Neuronal stem cell (in vitro differentiated cells): Measurements from ENCODE around the gene PUM2.

Experiments used
- DNase-seq: peaks from one replicate; pipeline ENCODE4 v3.0.0-alpha.2; 2013; ENCODE audit warnings: low spot score
- H2AFZ ChIP-seq: one replicate; pipeline ENCODE4 v1.6.1; 2013; ENCODE audit warnings: mild to moderate bottlenecking, low read length, inconsistent platforms
- H2AK5ac ChIP-seq: 2 replicates; pipeline ENCODE4 v1.6.1; 2013; ENCODE audit warnings: low read depth, mild to moderate bottlenecking, inconsistent platforms, low read length, moderate library complexity, mixed read lengths
- H2BK120ac ChIP-seq: 2 replicates; pipeline ENCODE4 v1.6.1; 2013; ENCODE audit warnings: low read depth, mild to moderate bottlenecking, inconsistent platforms, low read length, moderate library complexity, mixed read lengths
- H2BK12ac ChIP-seq: one replicate; pipeline ENCODE4 v1.6.1; 2013; ENCODE audit warnings: low read length, inconsistent platforms
- H2BK15ac ChIP-seq: 2 replicates; pipeline ENCODE4 v1.6.1; 2013; ENCODE audit warnings: mild to moderate bottlenecking, low read length, inconsistent platforms, mixed read lengths
- H2BK5ac ChIP-seq: one replicate; pipeline ENCODE4 v1.6.1; 2013; ENCODE audit warnings: inconsistent platforms, mild to moderate bottlenecking, low read length, moderate library complexity
- H3K14ac ChIP-seq: one replicate; pipeline ENCODE4 v1.6.1; 2013; ENCODE audit warnings: low read length, inconsistent platforms
- H3K18ac ChIP-seq: 2 replicates; pipeline ENCODE4 v1.6.1; 2013; ENCODE audit warnings: low read length, inconsistent platforms
- H3K23ac ChIP-seq: 2 replicates; pipeline ENCODE4 v1.6.1; 2013; ENCODE audit warnings: low read depth, mild to moderate bottlenecking, mixed read lengths, low read length, inconsistent platforms; ENCODE audit not compliant: poor library complexity
- H3K27ac ChIP-seq: replicated peaks from 3 replicates; pipeline ENCODE4 v1.5.1; 2013; ENCODE audit warnings: low read length, inconsistent platforms
- H3K27me3 ChIP-seq, 3 experiments: 2 replicates each; pipeline ENCODE4 v1.6.1; 2013; ENCODE audit warnings: low read length in 3 of 3, mild to moderate bottlenecking in 2 of 3, inconsistent platforms in 1 of 3, low read depth in 1 of 3, mixed read lengths in 1 of 3, moderate library complexity in 1 of 3; ENCODE audit not compliant: control insufficient read depth in 3 of 3, insufficient read depth in 3 of 3
- H3K36me3 ChIP-seq, 2 donors: replicated peaks in 1 of 2; 2 replicates each; pipeline ENCODE4 v1.6.1; 2013; ENCODE audit warnings: low read length in 2 of 2; ENCODE audit not compliant: control insufficient read depth in 2 of 2, insufficient read depth in 2 of 2
- H3K4ac ChIP-seq: 2 replicates; pipeline ENCODE4 v1.6.1; 2013; ENCODE audit warnings: inconsistent platforms, mild to moderate bottlenecking, low read length, moderate library complexity
- H3K4me1 ChIP-seq, 2 donors: 1 replicate in 1 of 2; 2 replicates in 1 of 2; pipeline ENCODE4 v1.6.1; 2013; ENCODE audit warnings: low read length in 2 of 2, low read depth in 1 of 2; ENCODE audit not compliant: control insufficient read depth in 2 of 2, insufficient read depth in 1 of 2
- H3K4me2 ChIP-seq: one replicate; pipeline ENCODE4 v1.6.1; 2013; ENCODE audit warnings: mild to moderate bottlenecking, low read length, inconsistent platforms; ENCODE audit not compliant: insufficient read depth, poor library complexity, severe bottlenecking
- H3K4me3 ChIP-seq, 2 donors: 2 replicates each; pipeline ENCODE4 v1.5.1; 2013; ENCODE audit warnings: low read length in 2 of 2, mild to moderate bottlenecking in 2 of 2, inconsistent platforms in 1 of 2, moderate library complexity in 1 of 2
- H3K79me1 ChIP-seq: one replicate; pipeline ENCODE4 v1.6.1; 2013; ENCODE audit warnings: low read depth, mild to moderate bottlenecking, inconsistent platforms, low read length, moderate library complexity
- H3K9ac ChIP-seq: one replicate; pipeline ENCODE4 v1.6.1; 2013; ENCODE audit warnings: mild to moderate bottlenecking, low read depth, low read length, inconsistent platforms; ENCODE audit not compliant: poor library complexity
- H3K9me3 ChIP-seq, 2 donors: replicated peaks in 1 of 2; 2 replicates each; pipeline versions ENCODE3 to v1.6.1; 2013; ENCODE audit warnings: low read length in 2 of 2, mild to moderate bottlenecking in 2 of 2, inconsistent platforms in 1 of 2, low read depth in 1 of 2, mixed read lengths in 1 of 2, moderate library complexity in 1 of 2; ENCODE audit not compliant: control insufficient read depth in 2 of 2, insufficient read depth in 1 of 2
- H4K8ac ChIP-seq: one replicate; pipeline ENCODE4 v1.6.1; 2013; ENCODE audit warnings: low read depth, mild to moderate bottlenecking, inconsistent platforms, low read length, moderate library complexity
- H4K91ac ChIP-seq: one replicate; pipeline ENCODE4 v1.6.1; 2013; ENCODE audit warnings: low read length, low read depth, mild to moderate bottlenecking, inconsistent platforms; ENCODE audit not compliant: poor library complexity
- WGBS, 2 donors: extraction: QIAGEN DNeasy Blood & Tissue Kit; methylation state at CpG; one replicate each; pipeline ENCODE4 v1.1.7; 2013; ENCODE audit warnings: missing lambda C conversion rate in 2 of 2, mixed read lengths in 1 of 2; ENCODE audit not compliant: insufficient read length in 2 of 2, insufficient replicate concordance in 1 of 2; ENCODE audit errors: extremely low coverage in 2 of 2; 5-methylcytosine and 5-hydroxymethylcytosine counted together

The PUM2 gene

GRCh38 chr2:20362701-20363435 lies 12.2 kb upstream of the PUM2 start:
- no peak overlapping the region for H2BK15ac ChIP-seq
- H2AFZ ChIP-seq = no peak overlapping the region
- H3K23ac ChIP-seq = no peak overlapping the region
- no peak overlapping the region for H4K8ac ChIP-seq
- peaks cover 0 to 2% (median 0%) of the 10 kb centered on the region in 3 experiments for H3K27me3 ChIP-seq
- no peak overlapping the region for H3K18ac ChIP-seq
- no peak overlapping the region for H4K91ac ChIP-seq
- no peak overlapping the region for H3K4ac ChIP-seq
- no peak overlapping the region for H3K4me2 ChIP-seq
- DNase-seq = no peak
- H3K79me1 ChIP-seq = no peaks in the 10 kb centered on the region
- no peak overlapping the region for H2BK120ac ChIP-seq
- peaks cover 0 to 2% of the 10 kb centered on the region in 2 donors for H3K4me1 ChIP-seq
- H3K9me3 ChIP-seq = peaks cover 0 to 3% of the 10 kb centered on the region in 2 donors
- WGBS, 2 donors = no CpG with 5 or more reads among the region's 5 CpGs
- H3K9ac ChIP-seq = no peak overlapping the region
- no peak overlapping the region for H3K4me3 ChIP-seq
- H3K27ac ChIP-seq = no peak overlapping the region
- no peak overlapping the region for H2AK5ac ChIP-seq
- no peak overlapping the region for H2BK5ac ChIP-seq
- no peak overlapping the region for H2BK12ac ChIP-seq
- no peaks in the 10 kb centered on the region for H3K36me3 ChIP-seq
- H3K14ac ChIP-seq = no peak overlapping the region

GRCh38 chr2:20361893-20362292 lies 11.2 kb upstream of the PUM2 start:
- Histone ChIP-seq H3K23ac (no peak overlapping the region), H2BK5ac (no peak overlapping the region), H2AK5ac (no peak overlapping the region), H3K27me3 (peaks cover 0 to 2% (median 0%) of the 10 kb centered on the region in 3 experiments), H4K91ac (no peak overlapping the region), H3K4me2 (no peak overlapping the region), H3K79me1 (no peaks in the 10 kb centered on the region), H3K27ac (no peak overlapping the region), H3K36me3 (no peaks in the 10 kb centered on the region), H3K9ac (no peak overlapping the region), H3K4me3 (no peak overlapping the region), H4K8ac (no peak overlapping the region), H3K4me1 (peaks cover 0 to 2% of the 10 kb centered on the region in 2 donors), H2AFZ (no peak overlapping the region), H3K9me3 (no peaks in the 10 kb centered on the region), H2BK12ac (no peak overlapping the region), H3K4ac (no peak overlapping the region), H2BK15ac (no peak overlapping the region), H3K14ac (no peak overlapping the region), H3K18ac (no peak overlapping the region), H2BK120ac (no peak overlapping the region)
- no peak for DNase-seq
- no CpG with 5 or more reads among the region's 4 CpGs for WGBS, 2 donors

- H2BK120ac ChIP-seq = no peak overlapping the region
- H4K91ac ChIP-seq = no peak overlapping the region
- H4K8ac ChIP-seq = no peak overlapping the region
- H3K9me3 ChIP-seq = no peaks in the 10 kb centered on the region
- H3K18ac ChIP-seq = no peak overlapping the region
- H3K4me3 ChIP-seq = no peak overlapping the region
- H3K4me2 ChIP-seq = no peak overlapping the region
- H3K4me1 ChIP-seq = peaks cover 0 to 2% of the 10 kb centered on the region in 2 donors
- H2BK15ac ChIP-seq = no peak overlapping the region
- H2BK5ac ChIP-seq = no peak overlapping the region
- H2BK12ac ChIP-seq = no peak overlapping the region
- H3K27ac ChIP-seq = no peak overlapping the region
- H3K36me3 ChIP-seq = no peaks in the 10 kb centered on the region
- no peak overlapping the region for H2AFZ ChIP-seq
- H3K9ac ChIP-seq = no peak overlapping the region
- H3K27me3 ChIP-seq = no peaks in the 10 kb centered on the region
- no CpG with 5 or more reads among the region's 6 CpGs for WGBS, 2 donors
- H2AK5ac ChIP-seq = no peak overlapping the region
- DNase-seq = no peak
- no peak overlapping the region for H3K23ac ChIP-seq
- H3K79me1 ChIP-seq = no peaks in the 10 kb centered on the region
- H3K14ac ChIP-seq = no peak overlapping the region
- no peak overlapping the region for H3K4ac ChIP-seq
Observed at GRCh38 chr2:20359096-20359495, 8.5 kb upstream of the PUM2 start.

- WGBS, 2 donors = no CpG with 5 or more reads among the region's 13 CpGs
Observed at GRCh38 chr2:20357638-20358389, 7.2 kb upstream of the PUM2 start.

More at GRCh38 chr2:20357638-20358389, 7.2 kb upstream of the PUM2 start:
- Histone ChIP-seq H3K79me1 (no peaks in the 10 kb centered on the region), H3K4me1 (peaks cover 0 to under 1% of the 10 kb centered on the region in 2 donors), H4K91ac (no peak overlapping the region), H2BK12ac (no peak overlapping the region), H3K4me3 (no peak overlapping the region), H3K9ac (no peak overlapping the region), H3K23ac (no peak overlapping the region), H2AK5ac (no peak overlapping the region), H3K18ac (no peak overlapping the region), H3K9me3 (no peaks in the 10 kb centered on the region), H3K4ac (no peak overlapping the region), H3K14ac (no peak overlapping the region), H2BK15ac (peak overlapping the region; percentile 50), H3K27ac (no peak overlapping the region), H3K4me2 (no peak overlapping the region), H2BK5ac (no peak overlapping the region), H3K36me3 (no peaks in the 10 kb centered on the region), H3K27me3 (no peaks in the 10 kb centered on the region), H4K8ac (no peak overlapping the region), H2AFZ (no peak overlapping the region), H2BK120ac (no peak overlapping the region)
- no peak for DNase-seq
